ENCODE results near the gene APLN.

APLN gene, protein sequence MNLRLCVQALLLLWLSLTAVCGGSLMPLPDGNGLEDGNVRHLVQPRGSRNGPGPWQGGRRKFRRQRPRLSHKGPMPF

GRCh38 chrX:129654652-129655546, at the start of gene APLN:
Gene APLN (minus strand): TSS chrX:129654956. CDS start chrX:129654630, 326 bp downstream.
- no peak for DNase-seq (ENCODE audit: low read depth)
- no peak for TF ChIP-seq CTCF (IDR thresholded peaks at IDR 0.05; ENCODE audit: control insufficient read depth, insufficient read depth, low read depth, low read length, missing control alignments)
- peak within 1 kb of the TSS; percentile 32 for H3K4me3 ChIP-seq (ENCODE audit: control insufficient read depth, low read depth, low read length)

DNA sequence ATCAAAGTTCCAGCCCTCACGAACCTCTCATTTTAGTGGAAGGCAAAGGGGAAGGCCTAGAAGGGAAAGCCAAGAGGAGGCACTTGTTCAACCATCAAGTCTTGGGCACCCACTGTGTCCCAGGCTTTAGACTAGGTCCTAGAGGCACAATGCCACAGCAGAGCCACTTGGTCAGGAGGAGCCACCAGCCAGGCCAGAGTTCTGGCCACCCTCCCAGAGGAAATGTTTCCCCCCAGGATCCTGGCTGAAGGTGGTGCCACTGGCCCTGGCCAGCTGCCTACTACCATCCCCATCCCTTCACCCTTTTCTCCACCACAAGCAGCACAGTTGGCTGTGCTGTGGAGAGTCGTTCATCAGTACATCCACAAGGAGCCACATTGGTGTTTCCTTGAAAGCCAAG, 49.7 kb upstream of the APLN start:
- no peak for DNase-seq (ENCODE audit: low read depth)
- no peak for TF ChIP-seq CTCF (IDR thresholded peaks at IDR 0.05; ENCODE audit: control insufficient read depth, insufficient read depth, low read depth, low read length, missing control alignments)
- no peak overlapping the region for H3K4me3 ChIP-seq (ENCODE audit: control insufficient read depth, low read depth, low read length)

DNA sequence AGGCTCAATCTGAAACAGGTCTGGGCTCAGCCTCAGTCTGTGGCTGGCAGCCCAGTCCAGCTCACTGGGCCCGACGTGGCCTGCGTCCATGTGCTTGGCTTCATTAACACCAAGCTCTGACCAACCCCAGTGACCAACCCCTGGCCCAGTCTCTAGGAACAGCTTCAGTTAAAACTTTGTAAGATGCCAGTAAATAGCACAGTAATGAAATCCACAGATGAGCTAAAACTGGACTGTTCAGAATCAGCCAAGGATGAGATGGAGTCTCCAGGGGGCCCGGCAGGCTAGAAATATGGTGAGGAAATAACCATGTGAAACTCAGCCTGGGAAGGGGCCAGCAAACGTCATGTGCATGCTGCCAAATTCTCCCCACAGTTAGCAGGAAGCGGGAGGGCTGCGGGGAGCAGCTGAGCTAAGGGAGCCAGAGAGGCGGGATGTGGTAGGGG, 46.9 kb upstream of the APLN start:
- H3K4me3 ChIP-seq (ENCODE audit: control insufficient read depth, low read depth, low read length), result no peak overlapping the region
- no peak for TF ChIP-seq CTCF (IDR thresholded peaks at IDR 0.05; ENCODE audit: control insufficient read depth, insufficient read depth, low read depth, low read length, missing control alignments)
- DNase-seq (ENCODE audit: low read depth), result no peak

DNA sequence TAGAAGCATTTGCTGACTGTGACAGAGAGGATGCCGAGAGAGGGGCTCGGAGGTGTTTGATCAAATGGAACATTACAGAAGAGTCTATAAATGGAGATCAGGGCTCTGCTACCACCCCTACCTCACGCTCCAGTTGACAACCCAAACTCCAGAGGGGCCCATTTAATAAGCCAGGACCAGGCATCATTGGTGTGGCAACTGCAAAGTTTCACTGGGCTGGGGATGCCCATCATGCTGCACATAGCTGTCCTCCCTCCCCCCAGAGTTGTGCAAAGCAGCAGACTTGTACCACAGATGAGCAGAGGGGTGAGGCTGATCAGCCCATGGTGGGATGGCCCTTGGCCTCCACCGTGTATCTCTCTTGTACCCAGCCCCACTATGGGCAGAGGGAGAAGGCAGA, 45.8 kb upstream of the APLN start:
- H3K4me3 ChIP-seq (ENCODE audit: control insufficient read depth, low read depth, low read length), result no peak overlapping the region
- TF ChIP-seq CTCF (IDR thresholded peaks at IDR 0.05; ENCODE audit: control insufficient read depth, insufficient read depth, low read depth, low read length, missing control alignments), result no peak
- no peak for DNase-seq (ENCODE audit: low read depth)

GRCh38 chrX:129698150-129698549, 43.4 kb upstream of the APLN start:
- no peak for TF ChIP-seq CTCF (IDR thresholded peaks at IDR 0.05; ENCODE audit: control insufficient read depth, insufficient read depth, low read depth, low read length, missing control alignments)
- DNase-seq (ENCODE audit: low read depth), result no peak
- H3K4me3 ChIP-seq (ENCODE audit: control insufficient read depth, low read depth, low read length), result no peak overlapping the region

GRCh38 chrX:129697204-129697829, 42.6 kb upstream of the APLN start:
- no peak for TF ChIP-seq CTCF (IDR thresholded peaks at IDR 0.05; ENCODE audit: control insufficient read depth, insufficient read depth, low read depth, low read length, missing control alignments)
- H3K4me3 ChIP-seq (ENCODE audit: control insufficient read depth, low read depth, low read length), result no peak overlapping the region
- no peak for DNase-seq (ENCODE audit: low read depth)

Data from AG09309 (cell line).